ENCODE data around the gene PSAP. TPM values are rescaled to one million over a fixed set of nuclear protein-coding genes. Genes with fewer than 3 reads are reported as not detected.

Gene PSAP
- polyA plus RNA-seq, 1 experiment: 1,979 TPM

DNA sequence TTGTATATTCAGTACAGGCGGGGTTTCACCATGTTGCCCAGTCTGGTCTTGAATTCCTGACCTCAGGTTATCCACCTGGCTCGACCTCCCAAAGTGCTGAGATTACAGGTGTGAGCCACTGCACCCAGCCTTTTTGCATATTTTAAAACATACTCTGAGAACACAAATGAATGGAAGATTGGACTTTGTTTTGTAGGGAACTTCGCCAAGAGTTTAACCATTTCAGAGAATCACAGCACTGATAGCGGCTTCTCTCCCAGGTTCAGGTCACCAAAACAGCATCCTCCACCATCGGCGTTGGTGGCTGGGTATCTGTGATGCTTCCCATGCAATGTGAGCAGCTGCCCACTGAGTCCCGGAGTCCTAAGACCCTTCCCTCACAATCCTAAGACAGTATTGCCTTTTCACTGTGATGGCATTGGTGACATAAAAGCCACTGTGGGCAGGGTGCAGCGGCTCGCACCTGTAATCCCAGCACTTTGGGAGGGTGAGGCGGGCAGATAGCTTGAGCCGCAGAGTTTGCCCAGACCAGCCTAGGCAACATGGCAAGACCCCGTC lies 42.3 kb upstream of the PSAP start:
- Histone ChIP-seq H3K4me3 (ENCODE audit: low read depth, low read length) (no peak overlapping the region), H3K36me3 (ENCODE audit: control insufficient read depth, insufficient read depth, low read length) (no peaks in the 10 kb centered on the region), H3K27me3 (ENCODE audit: control insufficient read depth, insufficient read depth, low read length) (no peaks in the 10 kb centered on the region)
- DNase-seq (ENCODE audit: low read depth): no peak
- CTCF ChIA-PET: interaction anchor here (0.6 kb wide), 2 partner anchors 151 to 387 kb away, joined by 3 to 4 read pairs; no protein-coding TSS in a partner anchor
- TF ChIP-seq, protein P1, sequence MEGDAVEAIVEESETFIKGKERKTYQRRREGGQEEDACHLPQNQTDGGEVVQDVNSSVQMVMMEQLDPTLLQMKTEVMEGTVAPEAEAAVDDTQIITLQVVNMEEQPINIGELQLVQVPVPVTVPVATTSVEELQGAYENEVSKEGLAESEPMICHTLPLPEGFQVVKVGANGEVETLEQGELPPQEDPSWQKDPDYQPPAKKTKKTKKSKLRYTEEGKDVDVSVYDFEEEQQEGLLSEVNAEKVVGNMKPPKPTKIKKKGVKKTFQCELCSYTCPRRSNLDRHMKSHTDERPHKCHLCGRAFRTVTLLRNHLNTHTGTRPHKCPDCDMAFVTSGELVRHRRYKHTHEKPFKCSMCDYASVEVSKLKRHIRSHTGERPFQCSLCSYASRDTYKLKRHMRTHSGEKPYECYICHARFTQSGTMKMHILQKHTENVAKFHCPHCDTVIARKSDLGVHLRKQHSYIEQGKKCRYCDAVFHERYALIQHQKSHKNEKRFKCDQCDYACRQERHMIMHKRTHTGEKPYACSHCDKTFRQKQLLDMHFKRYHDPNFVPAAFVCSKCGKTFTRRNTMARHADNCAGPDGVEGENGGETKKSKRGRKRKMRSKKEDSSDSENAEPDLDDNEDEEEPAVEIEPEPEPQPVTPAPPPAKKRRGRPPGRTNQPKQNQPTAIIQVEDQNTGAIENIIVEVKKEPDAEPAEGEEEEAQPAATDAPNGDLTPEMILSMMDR (IDR thresholded peaks at IDR 0.05; ENCODE audit: insufficient read depth, low read depth, low read length): no peak
- POLR2A ChIA-PET: no interaction called here

DNA sequence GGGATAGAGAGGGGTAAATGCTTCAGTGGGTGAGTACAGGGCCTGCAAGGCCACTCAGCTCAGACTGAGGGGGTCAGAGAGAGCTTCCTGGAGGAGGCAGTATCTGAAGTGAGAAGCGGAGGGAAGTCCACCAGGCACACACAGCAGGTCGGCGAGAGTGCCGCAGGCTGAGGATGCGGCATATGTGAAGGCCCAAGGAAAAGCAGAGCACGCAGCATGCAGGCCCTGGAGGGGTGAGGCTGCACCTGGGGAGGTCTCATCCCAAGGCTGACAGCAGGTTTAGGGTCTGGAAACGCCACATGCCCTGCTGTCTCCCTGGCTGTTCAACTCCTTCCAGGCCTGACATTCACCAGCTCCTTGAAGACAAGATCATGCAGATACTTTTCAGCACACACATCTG lies 40.4 kb upstream of the PSAP start:
- no peaks in the 10 kb centered on the region for H3K36me3 ChIP-seq (ENCODE audit: control insufficient read depth, insufficient read depth, low read length)
- CTCF ChIA-PET: interaction anchor here (1.8 kb wide), 1 partner anchor 157 kb away, joined by 4 read pairs; no protein-coding TSS in a partner anchor
- no peak for DNase-seq (ENCODE audit: low read depth)
- POLR2A ChIA-PET: no interaction called here
- no peak overlapping the region for H3K4me3 ChIP-seq (ENCODE audit: low read depth, low read length)
- H3K27me3 ChIP-seq (ENCODE audit: control insufficient read depth, insufficient read depth, low read length): no peaks in the 10 kb centered on the region
- TF ChIP-seq, protein P1 (IDR thresholded peaks at IDR 0.05; ENCODE audit: insufficient read depth, low read depth, low read length): no peak

DNA sequence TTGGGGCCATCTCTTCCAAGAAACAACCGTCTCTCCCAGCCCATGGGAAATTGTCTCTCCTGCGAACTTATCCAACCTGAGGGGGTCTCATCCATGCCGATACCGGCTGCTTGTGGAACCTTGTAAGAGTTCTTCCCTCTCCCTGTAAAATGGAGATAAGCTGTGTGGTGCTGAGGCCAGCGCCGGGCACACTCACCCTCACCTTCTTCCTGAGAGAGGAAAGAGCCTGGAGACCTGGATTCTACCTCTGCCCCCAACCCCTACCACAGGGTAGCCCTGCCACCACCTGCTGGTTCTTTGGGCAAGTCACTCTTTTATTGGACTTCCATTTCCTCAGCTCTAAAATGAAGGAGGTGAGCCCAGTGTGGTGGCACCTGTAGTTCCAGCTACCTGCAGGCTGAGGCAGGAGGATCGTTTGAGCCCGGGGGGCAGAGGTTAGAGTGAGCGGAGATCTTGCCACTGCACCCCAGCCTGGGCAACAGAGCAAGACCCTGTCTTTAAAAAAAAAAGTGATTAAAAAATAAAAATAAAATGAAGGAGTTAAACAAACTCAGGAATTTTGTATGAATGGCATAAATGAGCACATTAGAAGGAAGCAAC lies 38.4 kb upstream of the PSAP start:
- POLR2A ChIA-PET: no interaction called here
- CTCF ChIA-PET: interaction anchor here (0.7 to 1.0 kb wide), 3 partner anchors 13 to 74 kb away, joined by 3 read pairs; no protein-coding TSS in a partner anchor
- DNase-seq (ENCODE audit: low read depth): no peak

DNA sequence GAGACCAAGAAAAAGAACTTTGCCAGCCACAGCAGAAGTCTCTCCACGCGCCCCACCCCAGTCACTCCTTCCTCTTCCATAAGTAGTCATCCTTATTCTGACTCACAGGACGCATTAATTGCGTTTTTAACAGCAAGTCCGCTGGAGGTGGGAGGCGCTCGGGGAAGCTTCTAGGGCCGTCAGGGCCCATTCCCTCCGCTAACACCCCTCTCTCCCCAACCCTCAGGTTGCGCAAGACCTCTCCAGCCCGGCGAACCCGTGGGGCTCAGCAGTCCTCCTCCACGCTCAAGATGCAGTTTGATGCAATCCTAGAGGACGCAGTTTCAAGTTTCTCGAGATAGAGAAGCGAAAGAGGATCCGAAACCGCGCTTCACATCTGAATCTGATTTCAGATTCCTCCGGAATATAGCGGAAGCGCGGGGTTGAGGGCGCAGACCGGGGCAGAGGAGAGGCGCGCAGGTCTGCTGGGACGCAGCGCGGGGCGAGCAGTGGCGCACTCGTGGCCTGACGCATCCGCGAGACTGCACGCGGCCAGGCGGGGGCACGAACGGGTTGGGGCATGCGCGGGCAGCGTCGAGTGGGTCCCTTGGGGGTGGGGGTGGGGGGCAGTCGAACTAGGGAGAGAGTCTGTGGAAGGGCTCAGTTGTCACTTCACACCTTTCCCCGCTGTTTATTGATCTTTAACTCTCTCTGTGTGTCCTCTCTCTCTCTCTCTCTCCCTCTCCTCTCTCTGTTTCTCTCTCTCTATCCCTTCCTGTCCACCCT lies 37.8 kb upstream of the PSAP start:
- H3K4me3 ChIP-seq (ENCODE audit: low read depth, low read length): peak overlapping the region; percentile 47
- peak; percentile 69 for DNase-seq (ENCODE audit: low read depth)
- TF ChIP-seq, protein P1 (IDR thresholded peaks at IDR 0.05; ENCODE audit: insufficient read depth, low read depth, low read length): no peak
- ChIA-PET CTCF (interaction anchor here (1.0 to 1.2 kb wide), 2 partner anchors 8 to 66 kb away, joined by 3 read pairs; no protein-coding TSS in a partner anchor), POLR2A (no interaction called here)
- no peaks in the 10 kb centered on the region for H3K27me3 ChIP-seq (ENCODE audit: control insufficient read depth, insufficient read depth, low read length)
- H3K36me3 ChIP-seq (ENCODE audit: control insufficient read depth, insufficient read depth, low read length): no peaks in the 10 kb centered on the region

More for the DNA sequence above, 38.4 kb upstream of the PSAP start:
- Histone ChIP-seq H3K36me3 (ENCODE audit: control insufficient read depth, insufficient read depth, low read length) (no peaks in the 10 kb centered on the region), H3K27me3 (ENCODE audit: control insufficient read depth, insufficient read depth, low read length) (no peaks in the 10 kb centered on the region), H3K4me3 (ENCODE audit: low read depth, low read length) (peak overlapping the region; percentile 47)
- TF ChIP-seq, protein P1 (IDR thresholded peaks at IDR 0.05; ENCODE audit: insufficient read depth, low read depth, low read length): no peak

DNA sequence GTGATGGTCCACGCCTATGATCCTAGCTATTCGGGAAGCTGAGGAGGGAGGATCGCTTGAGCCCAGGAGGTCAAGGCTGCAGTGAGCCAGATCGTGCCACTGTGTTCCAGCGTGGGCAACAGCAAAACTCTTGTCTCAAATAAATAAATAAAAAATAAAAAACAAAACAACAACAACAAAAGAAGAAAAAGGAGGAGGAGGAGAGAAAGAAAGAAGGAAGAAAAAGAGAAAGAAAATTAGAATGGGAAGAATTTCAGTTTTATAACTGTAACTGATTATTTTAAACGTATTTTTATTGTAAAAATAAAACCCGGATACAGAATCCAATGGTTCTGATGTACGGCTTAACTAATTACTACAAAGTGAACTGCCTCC lies 37.2 kb upstream of the PSAP start:
- ChIA-PET CTCF (interaction anchor here (1.2 kb wide), 1 partner anchor 8 kb away, joined by 3 read pairs; no protein-coding TSS in a partner anchor), POLR2A (no interaction called here)
- DNase-seq (ENCODE audit: low read depth): no peak
- Histone ChIP-seq H3K4me3 (ENCODE audit: low read depth, low read length) (peak overlapping the region; percentile 47), H3K27me3 (ENCODE audit: control insufficient read depth, insufficient read depth, low read length) (no peaks in the 10 kb centered on the region), H3K36me3 (ENCODE audit: control insufficient read depth, insufficient read depth, low read length) (no peaks in the 10 kb centered on the region)
- TF ChIP-seq, protein P1 (IDR thresholded peaks at IDR 0.05; ENCODE audit: insufficient read depth, low read depth, low read length): no peak
